ENCODE measurements around the gene OR6B3. TPM values are rescaled to one million over a fixed set of nuclear protein-coding genes. Genes with fewer than 3 reads are reported as not detected.

Gene OR6B3
- total RNA-seq, 3 donors from 2014 or later = 1.0 TPM; not detected in 2

- DNase-seq (ENCODE audit: low spot score in 2 of 2) = no peak
- intact Hi-C loops (cut with DNase I; ENCODE audit: low total_unique reads) = no loop called here
- no peaks in the 10 kb centered on the region for H3K4me1 ChIP-seq
- H3K9me3 ChIP-seq = peaks cover 0 to 12% of the 10 kb centered on the region in 2 donors
- H3K4me3 ChIP-seq = no peak overlapping the region
- TF ChIP-seq CTCF (IDR thresholded peaks at IDR 0.05) (no peak), POLR2A (IDR thresholded peaks at IDR 0.05) (no peak), POLR2AphosphoS5 (IDR thresholded peaks at IDR 0.05) (no peak)
- H3K27ac ChIP-seq = no peak overlapping the region
- H3K36me3 ChIP-seq = no peaks in the 10 kb centered on the region
- no peaks in the 10 kb centered on the region for H3K27me3 ChIP-seq
Observed at GRCh38 chr2:240069829-240070228, 16.5 kb upstream of the OR6B3 start.

- H3K36me3 ChIP-seq = no peaks in the 10 kb centered on the region
- H3K4me3 ChIP-seq = no peak overlapping the region
- no peaks in the 10 kb centered on the region for H3K4me1 ChIP-seq
- no peak overlapping the region for H3K27ac ChIP-seq
- H3K9me3 ChIP-seq = peaks cover 0 to 12% of the 10 kb centered on the region in 2 donors
- TF ChIP-seq POLR2A (IDR thresholded peaks at IDR 0.05) (no peak), POLR2AphosphoS5 (IDR thresholded peaks at IDR 0.05) (no peak), CTCF (IDR thresholded peaks at IDR 0.05) (no peak)
- no peaks in the 10 kb centered on the region for H3K27me3 ChIP-seq
- intact Hi-C loops (cut with DNase I; ENCODE audit: low total_unique reads) = no loop called here
- no peak for DNase-seq (ENCODE audit: low spot score in 2 of 2)
Observed at GRCh38 chr2:240068193-240068592, 14.9 kb upstream of the OR6B3 start.

- peaks cover 0 to 12% of the 10 kb centered on the region in 2 donors for H3K9me3 ChIP-seq
- no peak overlapping the region for H3K4me3 ChIP-seq
- no peak overlapping the region for H3K27ac ChIP-seq
- TF ChIP-seq CTCF (IDR thresholded peaks at IDR 0.05) = no peak
- no peak for TF ChIP-seq POLR2AphosphoS5 (IDR thresholded peaks at IDR 0.05)
- TF ChIP-seq POLR2A (IDR thresholded peaks at IDR 0.05) = no peak
- intact Hi-C loops (cut with DNase I; ENCODE audit: low total_unique reads) = no loop called here
- H3K27me3 ChIP-seq = no peaks in the 10 kb centered on the region
- no peaks in the 10 kb centered on the region for H3K36me3 ChIP-seq
- DNase-seq (ENCODE audit: low spot score in 2 of 2) = no peak
- no peaks in the 10 kb centered on the region for H3K4me1 ChIP-seq
Observed at GRCh38 chr2:240066489-240066888, 13.2 kb upstream of the OR6B3 start.

- Histone ChIP-seq H3K4me3 (no peak overlapping the region), H3K27me3 (no peaks in the 10 kb centered on the region), H3K9me3 (peaks cover 0 to 12% of the 10 kb centered on the region in 2 donors), H3K27ac (no peak overlapping the region), H3K36me3 (no peaks in the 10 kb centered on the region), H3K4me1 (no peaks in the 10 kb centered on the region)
- no peak for DNase-seq (ENCODE audit: low spot score in 2 of 2)
- intact Hi-C loops (cut with DNase I; ENCODE audit: low total_unique reads) = no loop called here
- no peak for TF ChIP-seq POLR2A (IDR thresholded peaks at IDR 0.05)
- TF ChIP-seq POLR2AphosphoS5 (IDR thresholded peaks at IDR 0.05) = no peak
- no peak for TF ChIP-seq CTCF (IDR thresholded peaks at IDR 0.05)
Observed at GRCh38 chr2:240064898-240065297, 11.6 kb upstream of the OR6B3 start.

- no peaks in the 10 kb centered on the region for H3K36me3 ChIP-seq
- no peak overlapping the region for H3K27ac ChIP-seq
- no peak for DNase-seq (ENCODE audit: low spot score in 2 of 2)
- no peaks in the 10 kb centered on the region for H3K9me3 ChIP-seq
- H3K4me1 ChIP-seq = no peaks in the 10 kb centered on the region
- peak; percentile 32 to 72 (median 72) for TF ChIP-seq CTCF (IDR thresholded peaks at IDR 0.05)
- TF ChIP-seq POLR2A (IDR thresholded peaks at IDR 0.05) = no peak
- no peak overlapping the region for H3K4me3 ChIP-seq
- intact Hi-C loops (cut with DNase I; ENCODE audit: low total_unique reads) = no loop called here
- peaks cover 0 to 15% of the 10 kb centered on the region in 2 donors for H3K27me3 ChIP-seq
Observed at GRCh38 chr2:240060977-240061591, 7.8 kb upstream of the OR6B3 start.

Measured in breast epithelium (tissue), 4 donors.